ENCODE data around the gene SLC24A4. TPM values are rescaled to one million over a fixed set of nuclear protein-coding genes. Genes with fewer than 3 reads are reported as not detected.

The SLC24A4 gene
- total and polyA plus RNA-seq, 2 of the 4 experiments (the other 2 are of a cell fraction) = not detected

- Histone ChIP-seq H3K9ac (ENCODE audit: low read depth, low read length) (no peak overlapping the region), H3K23ac (ENCODE audit: low read depth, low read length) (no peak overlapping the region), H2AFZ (replicated peaks; ENCODE audit: low read length, poor library complexity) (no peak overlapping the region), H3K56ac (ENCODE audit: extremely low read depth, insufficient read depth, low read length) (no peak overlapping the region), H4K8ac (ENCODE audit: low read depth in 2 of 2, low read length in 2 of 2) (no peak overlapping the region), H3K18ac (ENCODE audit: low read depth, low read length) (no peak overlapping the region), H2AK5ac (ENCODE audit: low read depth, low read length) (peak overlapping the region; percentile 51; the same call in 1 of the 2 replicates), H2AK9ac (replicated peaks; ENCODE audit: low read depth, low read length, poor library complexity) (no peak overlapping the region), H3K27ac (ENCODE audit: insufficient read depth, low read length) (no peak overlapping the region), H3K36me3 (ENCODE audit: control insufficient read depth, insufficient read depth, low read length) (no peaks in the 10 kb centered on the region), H2BK15ac (ENCODE audit: low read depth, low read length) (no peak overlapping the region), H3K14ac (replicated peaks; ENCODE audit: low read depth, low read length) (no peak overlapping the region), H3K4me1 (ENCODE audit: control insufficient read depth, insufficient read depth, low read length) (peaks cover 19% of the 10 kb centered on the region), H3K79me1 (ENCODE audit: low read depth in 1 of 2, low read length in 2 of 2) (peaks cover 40 to 59% of the 10 kb centered on the region in 2 experiments), H3K4me2 (ENCODE audit: low read depth, low read length) (no peak overlapping the region), H3K4me3 (ENCODE audit: insufficient read depth, low read depth, low read length) (no peak overlapping the region), H4K5ac (ENCODE audit: low read depth, low read length) (no peak overlapping the region), H2BK5ac (ENCODE audit: low read depth, low read length, poor library complexity, severe bottlenecking) (no peak overlapping the region), H3K9me1 (ENCODE audit: insufficient read depth, low read length) (peaks cover 24% of the 10 kb centered on the region), H3K27me3 (ENCODE audit: control insufficient read depth, insufficient read depth, low read length) (no peaks in the 10 kb centered on the region), H4K91ac (ENCODE audit: insufficient read depth, low read depth, low read length) (no peak overlapping the region), H2BK120ac (ENCODE audit: low read depth, low read length) (no peak overlapping the region), H3K4ac (ENCODE audit: low read depth, low read length) (0 out of 2 replicates have a peak overlapping the region, but pooled peaks have one; percentile 18), H4K20me1 (ENCODE audit: insufficient read depth, low read length) (peaks cover 19% of the 10 kb centered on the region), H2BK20ac (ENCODE audit: low read depth, low read length) (no peak overlapping the region), H3K9me3 (ENCODE audit: control insufficient read depth, insufficient read depth, low read length) (no peaks in the 10 kb centered on the region)
- TF ChIP-seq NFE2L2 (IDR thresholded peaks at IDR 0.05; ENCODE audit: low read depth, low read length) (no peak), RCOR1 (IDR thresholded peaks at IDR 0.05; ENCODE audit: insufficient replicate concordance, low read length) (no peak), CEBPB (IDR thresholded peaks at IDR 0.05; ENCODE audit: low read depth, low read length) (no peak), RAD21 (IDR thresholded peaks at IDR 0.05; ENCODE audit: low read length) (no peak), RFX5 (IDR thresholded peaks at IDR 0.05; ENCODE audit: low read depth, low read length) (no peak), ELK1 (IDR thresholded peaks at IDR 0.05; ENCODE audit: borderline replicate concordance, low read depth, low read length) (no peak), USF2 (IDR thresholded peaks at IDR 0.05; ENCODE audit: low read depth, low read length) (no peak), MAZ (IDR thresholded peaks at IDR 0.05; ENCODE audit: borderline replicate concordance, low read depth, low read length) (no peak), CTCF (conservative IDR thresholded peaks at IDR 0.05; ENCODE audit: low read depth, low read length) (no peak), FOS (IDR thresholded peaks at IDR 0.05; ENCODE audit: low read depth, low read length) (no peak)
- no TSS peak for BruUV-seq (replicated peaks)
- intact Hi-C loops (cut with micrococcal nuclease) (no loop called here), in situ Hi-C loops (cut with MboI; ENCODE audit: low sequenced_read_pairs) (no loop called here), dilution Hi-C loops (cut with HindIII; ENCODE audit: low sequenced_read_pairs, unreplicated experiment) (no loop called here)
- POLR2A ChIA-PET (ENCODE audit: unreplicated experiment) = no interaction called here
- no peak for DNase-seq
- 83% methylated on average over 4 of the region's 16 CpGs; no CpG with 5 or more reads in 1 of the 2 experiments for WGBS, 2 experiments (ENCODE audit: extremely low coverage in 2 of 2, insufficient read length in 1 of 2)
- CTCF ChIA-PET = no interaction called here
- ATAC-seq (ENCODE audit: low read depth) = no peak
Observed at GRCh38 chr14:92531106-92531873, 208.3 kb downstream of the SLC24A4 start.

Measured in IMR-90 (cell line).